ENCODE data around the gene ETV6.

ETV6 gene

DNA sequence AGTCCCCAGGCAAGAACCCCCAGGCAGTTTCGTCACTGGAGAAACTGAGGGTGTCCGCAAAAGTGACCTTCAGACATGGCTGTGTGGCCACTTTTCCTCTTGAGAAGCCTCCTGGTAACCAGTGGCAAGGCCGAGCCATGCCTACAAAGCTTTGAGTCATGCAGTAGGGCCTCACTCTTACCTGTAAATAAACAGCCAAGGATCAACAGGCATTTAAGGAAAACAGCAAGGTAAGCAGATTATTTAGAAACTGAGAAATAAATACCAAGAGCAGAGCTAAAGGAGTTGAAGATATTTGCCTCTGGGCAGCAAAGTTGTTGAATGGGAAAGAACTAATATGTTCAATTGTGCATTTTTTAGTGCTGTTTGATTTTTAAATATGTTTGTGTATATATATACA lies 280.2 kb downstream of the ETV6 start:
- no peak for DNase-seq (ENCODE audit: low spot score)

DNA sequence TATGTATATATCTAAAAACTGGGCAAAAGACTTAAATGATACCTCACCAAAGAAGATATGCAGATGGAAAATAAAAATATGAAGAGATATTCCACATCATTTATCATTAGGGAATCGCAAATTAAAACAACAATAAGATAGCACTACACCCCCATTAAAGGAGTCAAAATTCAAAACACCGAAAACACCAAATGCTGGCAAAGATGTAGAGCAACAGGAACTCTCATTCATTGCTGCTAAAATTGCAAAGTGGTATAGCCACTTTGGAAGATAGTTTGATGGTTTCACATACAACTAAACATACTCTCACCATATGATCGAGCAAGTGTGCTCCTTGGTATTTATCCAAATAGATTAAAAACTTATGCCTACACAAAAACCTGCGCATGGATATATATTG lies 289.7 kb downstream of the ETV6 start:
- no peak for DNase-seq (ENCODE audit: low spot score)

DNA sequence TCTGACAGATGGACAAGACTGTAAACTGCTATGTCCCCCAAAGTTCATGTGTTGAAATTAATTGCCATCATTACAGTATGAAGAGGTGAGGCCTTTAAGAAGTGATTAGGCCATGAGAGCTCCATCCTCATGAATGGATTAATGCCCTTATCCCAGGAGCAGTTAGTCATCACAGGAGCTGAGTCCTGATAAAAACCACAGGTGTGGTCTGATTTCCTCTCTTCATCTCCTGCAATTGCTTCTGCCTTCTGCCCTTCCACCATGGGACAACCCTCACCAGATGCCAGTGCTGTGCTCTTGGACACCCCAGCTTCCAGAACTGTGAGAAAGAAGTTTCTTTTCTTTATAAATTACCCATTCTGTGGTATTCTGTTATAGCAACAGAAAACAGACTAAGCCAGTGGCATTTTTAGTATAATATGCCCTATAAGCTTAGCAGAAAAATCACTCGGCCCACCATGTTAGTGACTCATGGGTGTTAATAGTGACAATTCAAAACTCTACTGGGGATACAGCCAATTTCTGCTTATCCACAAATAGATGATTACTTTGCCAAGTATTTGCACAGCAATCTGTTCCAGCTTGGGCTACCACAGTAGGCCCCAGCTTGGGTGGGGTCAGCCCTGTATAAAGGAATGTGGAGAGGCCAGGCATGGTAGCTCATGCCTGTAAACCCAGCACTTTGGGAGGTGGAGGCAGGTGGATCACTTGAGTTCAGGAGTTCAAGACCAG lies 292.3 kb downstream of the ETV6 start:
- no peak for DNase-seq (ENCODE audit: low spot score)

DNA sequence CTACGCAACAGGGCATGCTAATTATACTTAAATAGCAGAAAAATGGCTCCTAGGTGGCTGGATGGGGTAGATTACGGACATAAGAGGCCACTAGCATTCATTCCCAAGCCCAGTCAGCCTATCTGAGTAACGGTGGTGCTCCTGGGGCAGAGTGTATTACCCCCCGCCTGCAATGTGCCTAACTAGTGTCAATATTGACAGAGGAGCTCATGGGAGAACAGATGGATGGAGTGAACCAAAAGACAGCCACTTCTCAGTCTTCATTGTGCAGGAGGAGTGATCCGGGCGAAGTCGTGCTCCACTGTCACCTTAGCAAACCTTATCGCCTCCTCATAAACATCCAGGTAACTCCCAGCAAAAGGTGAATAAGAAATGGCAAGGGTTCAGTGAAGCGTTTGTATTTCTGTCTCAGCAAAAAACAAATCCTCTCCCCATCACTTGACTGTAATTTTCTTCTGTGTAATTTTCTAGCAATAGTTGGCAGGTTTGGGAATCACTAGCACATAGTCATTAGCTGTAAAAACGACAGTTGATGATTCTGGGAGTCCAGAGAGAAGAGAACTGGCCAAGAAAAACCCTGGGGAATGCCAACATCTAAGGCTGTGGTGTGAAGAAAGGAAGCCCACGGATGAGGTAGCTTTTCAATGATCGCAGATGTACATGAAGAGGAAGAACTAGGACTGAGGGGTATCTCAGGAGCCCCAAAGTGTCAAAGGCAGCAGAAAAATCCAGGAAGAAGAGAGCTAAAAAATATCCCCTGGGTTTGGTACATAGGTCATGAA lies 294.6 kb downstream of the ETV6 start:
- no peak for DNase-seq (ENCODE audit: low spot score)

Measured in putamen (tissue), 1 donor.